Measurements from ENCODE around the gene EIF2AK3.
"Not testable (repeated sequence)": the region's sequence is repeated elsewhere in the genome, so short reads cannot be mapped to it uniquely, and the experiment has no call there.

EIF2AK3 gene

GRCh38 chr2:88632569-88632968 lies 5.3 kb upstream of the EIF2AK3 start:
- no peak for DNase-seq

DNA sequence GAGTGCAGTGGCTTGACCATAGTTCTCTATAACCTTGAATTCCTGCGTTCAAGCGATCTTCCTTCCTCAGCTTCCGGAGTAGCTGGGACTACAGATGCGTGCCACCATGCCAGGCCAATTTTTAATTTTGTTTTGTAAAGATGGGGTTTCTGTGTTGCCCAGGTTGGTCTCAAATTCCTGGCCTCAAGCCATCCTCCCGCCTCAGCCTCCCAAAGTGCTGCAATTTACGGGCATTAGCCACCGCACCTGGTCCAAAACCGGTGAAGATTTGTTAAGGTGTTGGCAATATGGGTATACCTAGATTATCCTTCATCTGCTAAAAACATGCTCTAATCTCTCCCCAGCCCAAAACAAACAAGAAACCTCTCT lies 1.3 kb upstream of the EIF2AK3 start:
- DNase-seq: no peak

DNA sequence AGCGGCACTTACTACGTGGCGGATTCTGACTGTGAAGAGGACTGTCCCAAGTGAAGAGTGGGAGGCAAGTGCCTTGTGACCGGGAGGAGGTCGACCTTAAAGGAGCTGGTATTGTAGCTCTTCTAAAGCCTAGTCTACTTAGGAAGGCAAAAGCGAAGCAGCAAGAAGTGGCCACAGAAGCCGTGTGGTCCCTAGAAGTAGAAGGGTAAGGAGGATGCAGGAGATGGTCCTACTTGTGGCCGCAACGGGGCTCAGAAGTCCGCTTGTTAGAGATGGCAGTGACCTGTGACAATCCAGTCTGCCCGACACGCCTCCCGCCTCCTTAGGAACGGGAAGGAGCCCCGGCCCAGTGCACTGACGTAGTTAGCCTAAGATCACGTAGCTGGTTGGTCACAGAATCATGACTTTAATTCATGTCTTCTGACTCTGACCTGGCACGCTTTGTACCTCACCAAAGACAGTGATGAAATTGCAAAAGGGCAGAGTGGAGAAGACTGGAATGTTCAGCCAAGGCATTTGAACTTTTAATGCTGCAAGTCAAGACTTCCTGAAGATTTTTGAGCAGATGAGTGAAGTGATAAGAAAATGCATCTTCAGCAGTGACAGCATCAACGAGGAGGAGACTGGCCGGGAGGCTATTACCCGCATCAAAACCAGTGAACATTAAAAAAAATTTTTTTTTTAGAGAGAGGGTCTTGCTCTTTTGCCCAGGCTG lies 749 bp upstream of the EIF2AK3 start:
- peak; percentile 70 for DNase-seq

- DNase-seq: peak; percentile 52
Measured at GRCh38 chr2:88626171-88627054, 851 bp downstream of the EIF2AK3 start.

DNA sequence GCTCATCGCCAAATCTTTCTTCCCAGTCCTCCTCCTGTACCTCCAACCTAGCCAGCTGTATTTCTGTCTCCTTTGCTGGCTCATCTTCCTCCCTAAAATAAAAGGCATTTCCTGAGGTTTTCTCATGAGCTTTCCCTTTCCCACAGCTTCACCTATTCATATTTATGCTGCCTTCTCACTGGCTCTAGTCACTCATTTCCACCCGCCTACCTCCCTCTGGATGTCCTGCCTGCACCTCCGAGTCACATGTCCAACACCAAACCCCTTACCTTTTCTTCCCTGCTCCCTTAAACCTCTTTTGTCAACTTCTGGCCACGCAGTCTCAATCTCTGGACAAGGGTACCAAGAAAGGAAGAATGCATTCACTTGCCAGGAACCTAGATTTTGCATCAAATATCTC lies 2.8 kb downstream of the EIF2AK3 start:
- DNase-seq: no peak

GRCh38 chr2:88623831-88624465 lies 3.3 kb downstream of the EIF2AK3 start:
- not testable (repeated sequence) for DNase-seq

DNA sequence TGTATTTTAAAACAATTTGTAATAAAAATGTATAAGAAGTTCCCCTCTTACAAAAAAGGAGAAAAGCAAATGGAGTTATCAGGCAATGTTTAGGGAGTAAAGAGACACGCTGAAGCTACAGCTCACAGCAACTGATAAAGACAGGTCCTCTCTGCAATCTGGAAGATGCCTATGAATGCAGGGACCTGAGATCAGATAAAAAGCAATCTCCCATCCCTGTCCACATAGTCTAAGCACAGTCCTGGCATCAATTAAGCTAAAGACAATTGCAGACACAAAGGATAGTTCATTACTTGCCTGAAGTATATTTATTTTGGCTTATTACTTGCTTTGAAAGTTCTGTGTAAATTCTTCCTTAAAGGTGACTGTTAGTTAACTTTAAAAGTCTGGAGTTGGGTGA lies 5.0 kb downstream of the EIF2AK3 start:
- no peak for DNase-seq

- no peak for DNase-seq
Measured at GRCh38 chr2:88621432-88621831, 5.8 kb downstream of the EIF2AK3 start.

DNA sequence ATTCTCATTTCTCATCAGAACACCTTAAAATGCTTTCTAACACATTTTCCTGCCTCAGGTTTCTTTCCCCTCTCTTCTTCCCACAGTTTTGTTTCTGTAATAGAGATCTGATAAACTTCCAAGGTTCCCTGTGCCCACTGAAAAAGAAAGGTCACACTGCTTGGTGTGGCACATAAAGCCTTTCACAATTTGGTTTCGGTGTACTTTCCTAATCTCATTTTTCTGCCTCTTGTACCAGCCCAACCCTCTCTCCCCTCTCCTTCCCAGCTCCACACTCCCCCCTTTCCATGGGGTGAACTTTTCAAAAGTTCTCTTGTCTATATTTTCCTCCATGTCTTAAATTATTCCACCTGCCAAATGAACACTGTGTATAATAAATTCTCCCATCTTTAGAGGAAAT lies 7.2 kb downstream of the EIF2AK3 start:
- no peak for DNase-seq

- DNase-seq: no peak
Measured at GRCh38 chr2:88615822-88616221, 11.4 kb downstream of the EIF2AK3 start.

DNA sequence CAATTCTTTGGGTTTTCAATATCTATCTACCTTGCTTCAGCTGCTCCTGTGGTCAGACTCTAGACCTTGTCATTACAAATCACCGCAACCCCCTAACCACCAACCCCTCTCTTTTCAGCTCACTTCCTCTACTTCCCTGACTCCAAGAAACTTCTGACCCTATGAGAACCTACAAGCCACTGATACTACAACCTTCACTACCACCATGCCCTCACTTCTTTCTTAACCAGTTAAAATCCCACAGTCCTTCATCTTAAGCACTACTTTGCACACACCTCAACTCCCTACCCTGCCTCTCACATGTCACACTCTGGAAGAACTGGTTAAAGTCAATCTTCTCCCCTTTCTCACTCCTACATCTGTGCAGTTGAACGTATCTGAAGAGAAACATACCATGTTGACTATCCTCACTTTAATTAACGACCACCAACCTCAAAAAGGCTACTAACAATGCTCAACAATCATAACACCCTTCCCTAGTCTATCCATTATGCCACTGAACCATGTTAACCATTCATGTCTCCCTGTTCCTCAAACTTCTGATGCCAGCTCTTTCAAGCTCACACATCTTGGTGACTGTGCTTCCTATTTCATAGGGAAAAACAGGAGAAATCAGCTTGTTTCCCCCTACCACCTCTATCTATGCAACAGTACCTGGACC lies 12.6 kb downstream of the EIF2AK3 start:
- no peak for DNase-seq

GRCh38 chr2:88613921-88614320 lies 13.3 kb downstream of the EIF2AK3 start:
- DNase-seq: no peak

DNA sequence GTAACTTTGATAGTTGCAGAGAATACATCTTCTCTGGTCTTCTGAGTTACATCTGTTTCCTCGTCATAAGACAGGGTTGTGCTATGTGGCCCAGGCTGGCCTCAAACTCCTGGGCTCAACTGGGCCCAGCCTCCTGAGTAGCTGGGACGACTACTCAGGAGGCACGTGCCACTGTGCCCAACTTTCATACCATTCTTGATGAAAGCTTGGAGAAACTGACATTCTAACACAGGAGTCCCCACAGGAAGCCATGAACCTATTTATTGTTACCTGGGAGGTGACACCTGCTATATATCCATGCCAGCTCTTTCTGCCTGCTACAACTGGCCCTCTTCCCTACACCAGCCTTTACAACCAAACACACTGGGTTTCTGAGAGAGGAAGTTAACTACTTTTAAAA lies 19.1 kb downstream of the EIF2AK3 start:
- DNase-seq: no peak

DNA sequence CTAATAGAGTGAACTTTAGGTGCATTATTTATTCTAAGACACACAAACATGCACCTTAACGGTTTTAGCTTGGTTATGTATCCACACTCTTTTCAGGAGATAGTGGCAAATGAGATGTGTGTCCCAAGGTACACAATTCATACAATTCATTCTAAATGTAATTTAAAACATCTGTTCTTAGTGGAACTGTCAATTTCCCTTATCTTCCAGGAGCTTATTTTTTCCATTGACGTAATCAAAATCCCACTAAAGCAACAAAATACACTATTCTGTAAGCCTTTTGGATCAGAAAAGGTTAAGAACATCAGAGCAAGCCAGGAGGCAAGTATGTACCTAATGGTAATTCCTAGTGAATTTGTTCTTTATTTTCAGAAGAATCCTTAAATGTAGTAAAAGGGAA lies 19.8 kb downstream of the EIF2AK3 start:
- DNase-seq: no peak

GRCh38 chr2:88606371-88607030 lies 20.8 kb downstream of the EIF2AK3 start:
- no peak for DNase-seq

DNA sequence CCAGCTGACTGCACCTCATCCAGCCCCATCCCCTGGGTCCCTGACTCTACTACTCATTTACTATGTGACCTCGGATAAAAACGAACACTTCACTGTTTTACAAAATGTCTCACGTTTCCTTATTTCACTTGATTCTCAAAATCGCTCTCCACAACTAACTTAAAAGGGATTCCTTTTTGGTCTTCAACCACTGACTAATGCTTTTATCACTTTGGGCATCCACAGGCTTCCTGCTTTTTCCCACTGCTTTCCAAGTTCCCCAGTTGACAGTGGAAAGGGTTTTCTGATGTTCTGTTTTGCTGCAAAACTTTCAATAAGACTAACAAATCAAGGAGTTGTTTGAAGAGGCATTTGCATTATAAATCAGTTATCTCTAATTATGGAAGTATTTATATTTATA lies 24.1 kb downstream of the EIF2AK3 start:
- DNase-seq: no peak

- DNase-seq: no peak
Measured at GRCh38 chr2:88602022-88602421, 25.2 kb downstream of the EIF2AK3 start.

GRCh38 chr2:88601286-88601685 lies 26.0 kb downstream of the EIF2AK3 start:
- no peak for DNase-seq

GRCh38 chr2:88600038-88600465 lies 27.2 kb downstream of the EIF2AK3 start:
- peak; percentile 3 for DNase-seq

- no peak for DNase-seq
Measured at GRCh38 chr2:88599527-88599926, 27.7 kb downstream of the EIF2AK3 start.

DNA sequence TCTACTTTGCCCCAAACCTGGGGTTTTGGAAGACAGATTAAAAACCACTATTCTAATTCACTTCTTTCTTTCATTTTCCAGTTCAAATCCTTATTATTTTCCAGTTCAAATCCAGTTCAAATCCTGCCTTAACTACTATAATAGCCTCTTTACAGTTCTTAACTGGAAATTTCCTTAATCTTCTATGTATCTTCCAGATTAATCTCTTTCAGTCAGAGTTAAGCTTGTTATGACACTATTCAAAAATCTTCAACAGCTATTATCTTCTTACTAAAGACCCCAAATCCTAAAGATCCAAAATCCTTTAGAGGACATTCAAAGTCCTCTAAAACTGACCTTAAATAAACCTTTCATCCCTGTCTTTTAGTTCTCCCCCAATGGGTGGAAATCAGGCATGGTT lies 30.1 kb downstream of the EIF2AK3 start:
- no peak for DNase-seq

- DNase-seq: no peak
Measured at GRCh38 chr2:88596141-88596830, 31.0 kb downstream of the EIF2AK3 start.
